ENCODE results near the gene FAM117A.
A peak's percentile ranks its signal among the peaks of the same experiment; 100 is the strongest.

DNA sequence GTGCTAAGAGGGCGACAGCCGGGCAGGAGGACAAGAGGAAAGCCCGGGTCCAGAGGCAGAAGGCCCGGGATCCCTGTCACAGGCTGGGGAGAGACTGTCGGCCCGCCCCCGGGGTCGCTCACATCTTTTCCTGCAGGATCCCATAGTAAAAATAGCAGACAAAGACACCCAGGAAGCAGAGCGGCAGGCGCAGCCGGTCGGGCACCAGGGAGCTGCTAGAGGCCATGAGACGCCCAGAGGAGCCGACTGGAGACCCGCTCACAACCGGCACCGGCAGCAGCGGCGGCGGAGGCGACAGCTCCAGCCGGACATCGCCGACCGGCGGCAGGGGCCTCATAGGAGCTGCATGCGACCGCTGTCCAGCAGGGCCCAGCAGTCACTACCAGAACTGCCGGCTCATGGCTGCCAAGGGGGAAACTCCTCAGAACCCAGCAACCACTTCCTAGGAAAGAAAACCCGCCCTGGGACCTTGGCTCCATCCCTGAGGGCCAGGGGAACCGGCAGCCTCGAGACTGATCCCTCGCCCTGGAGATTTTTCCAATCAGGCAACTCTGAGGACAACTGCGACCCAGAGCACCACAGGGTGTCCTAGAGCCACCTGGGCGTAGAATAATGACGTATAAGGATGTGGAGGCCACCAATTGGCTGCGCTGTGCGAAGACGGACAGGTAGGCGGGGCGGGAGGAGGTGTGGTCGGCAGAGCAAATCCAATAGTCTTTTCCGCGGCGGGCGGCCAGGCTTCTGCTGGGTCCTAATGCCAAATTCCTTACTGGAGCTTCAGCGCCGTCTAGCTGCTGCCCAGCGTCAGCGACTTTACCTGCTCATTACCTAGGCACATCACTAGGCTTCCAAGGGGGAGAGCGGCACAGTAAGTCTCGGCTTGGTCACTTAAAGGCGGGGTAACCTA is 56.1 kb downstream of the FAM117A start, which contains the start of gene SLC35B1:
- TF ChIP-seq, protein P1, sequence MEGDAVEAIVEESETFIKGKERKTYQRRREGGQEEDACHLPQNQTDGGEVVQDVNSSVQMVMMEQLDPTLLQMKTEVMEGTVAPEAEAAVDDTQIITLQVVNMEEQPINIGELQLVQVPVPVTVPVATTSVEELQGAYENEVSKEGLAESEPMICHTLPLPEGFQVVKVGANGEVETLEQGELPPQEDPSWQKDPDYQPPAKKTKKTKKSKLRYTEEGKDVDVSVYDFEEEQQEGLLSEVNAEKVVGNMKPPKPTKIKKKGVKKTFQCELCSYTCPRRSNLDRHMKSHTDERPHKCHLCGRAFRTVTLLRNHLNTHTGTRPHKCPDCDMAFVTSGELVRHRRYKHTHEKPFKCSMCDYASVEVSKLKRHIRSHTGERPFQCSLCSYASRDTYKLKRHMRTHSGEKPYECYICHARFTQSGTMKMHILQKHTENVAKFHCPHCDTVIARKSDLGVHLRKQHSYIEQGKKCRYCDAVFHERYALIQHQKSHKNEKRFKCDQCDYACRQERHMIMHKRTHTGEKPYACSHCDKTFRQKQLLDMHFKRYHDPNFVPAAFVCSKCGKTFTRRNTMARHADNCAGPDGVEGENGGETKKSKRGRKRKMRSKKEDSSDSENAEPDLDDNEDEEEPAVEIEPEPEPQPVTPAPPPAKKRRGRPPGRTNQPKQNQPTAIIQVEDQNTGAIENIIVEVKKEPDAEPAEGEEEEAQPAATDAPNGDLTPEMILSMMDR (IDR thresholded peaks at IDR 0.05; ENCODE audit: control extremely low read depth in 1 of 3, insufficient read depth in 1 of 3, low read depth in 1 of 3, low read length in 3 of 3), result peak; percentile 90 to 95 (median 91)
- TF ChIP-seq POLR2A (IDR thresholded peaks at IDR 0.05; ENCODE audit: control extremely low read depth in 1 of 2, low read depth in 2 of 2, low read length in 2 of 2), result peak; percentile 79 to 88
- peak; percentile 78 for TF ChIP-seq TAF1 (IDR thresholded peaks at IDR 0.05; ENCODE audit: low read depth, low read length)
- peak; percentile 24 for TF ChIP-seq NANOG (IDR thresholded peaks at IDR 0.05; ENCODE audit: insufficient read depth, low read depth, low read length, poor library complexity, severe bottlenecking)
- TF ChIP-seq POLR2AphosphoS5 (IDR thresholded peaks at IDR 0.05; ENCODE audit: low read depth, low read length), result peak; percentile 70; the same call in 1 of the 2 replicates
- 0 out of 3 replicates have a peak, but pooled peaks of 1 of the 2 experiments have one; percentile 26 for TF ChIP-seq EP300 (IDR thresholded peaks at IDR 0.05; ENCODE audit: borderline replicate concordance in 1 of 2, low read depth in 2 of 2, low read length in 2 of 2)
- TF ChIP-seq HDAC2 (IDR thresholded peaks at IDR 0.05; ENCODE audit: borderline replicate concordance in 1 of 2, low read depth in 2 of 2, low read length in 2 of 2), result peak in 1 of 2 experiments; percentile 83; a peak in 1 of 4 replicates
- peak; percentile 50; the same call in 1 of the 2 replicates for TF ChIP-seq JUND (IDR thresholded peaks at IDR 0.05; ENCODE audit: low read length)

Measured in H1 (cell line).